PC-3 (cell line): ENCODE results near the gene ALG14. TPM values are rescaled to one million over a fixed set of nuclear protein-coding genes. Genes with fewer than 3 reads are reported as not detected.

Experiments
- ATAC-seq: fragments of 200-7000 bp; cut with Tn5 transposase; 2 replicates; pipeline ENCODE4 v1.9.1; 2020; ENCODE audit warnings: mild to moderate bottlenecking, moderate library complexity
- BruUV-seq: library from RNA; stranded (reverse); fragments of 400-500 nt; replicated peaks from 2 replicates; lab custom pipeline; 2021; lab: Mats Ljungman, UMichigan
- CTCF ChIA-PET: fragments of 300-600 bp; sonication (Branson Sonifier 250); formaldehyde crosslinking; loops from one replicate; lab custom pipeline; 2022; ENCODE audit warnings: antibody characterized with exemption; lab: Charles Lee
- POLR2A ChIA-PET: fragments of 300-600 bp; sonication (Branson Sonifier 250); formaldehyde crosslinking; loops from one replicate; lab custom pipeline; 2022; ENCODE audit warnings: antibody characterized with exemption; ENCODE audit not compliant: unreplicated experiment; lab: Charles Lee
- DNase-seq: peaks from one replicate; pipeline ENCODE4 v3.0.0-alpha.2; 2015
- H2AFZ ChIP-seq: fragments of 300-600 bp; sonication (generic); 2 replicates; pipeline ENCODE4 v1.6.0; 2016; ENCODE audit warnings: antibody characterized with exemption, low read length
- H3F3A ChIP-seq: fragments of 300-600 bp; sonication (generic); one replicate; pipeline ENCODE4 v1.6.0; 2017; ENCODE audit warnings: antibody characterized with exemption, low read length, control low read depth, mild to moderate bottlenecking; ENCODE audit not compliant: unreplicated experiment
- H3K27ac ChIP-seq: fragments of 300-600 bp; sonication (generic); 2 replicates; pipeline ENCODE4 v1.5.1; 2016; ENCODE audit warnings: mild to moderate bottlenecking, low read length
- H3K27me3 ChIP-seq: fragments of 300-600 bp; sonication (generic); 2 replicates; pipeline ENCODE4 v1.6.1; 2016; ENCODE audit warnings: low read length, mixed read lengths
- H3K36me3 ChIP-seq: fragments of 300-600 bp; sonication (generic); 2 replicates; pipeline ENCODE4 v1.6.1; 2016; ENCODE audit warnings: low read depth, mixed run types, low read length, mixed read lengths
- H3K4me1 ChIP-seq: fragments of 300-600 bp; sonication (generic); 2 replicates; pipeline ENCODE4 v1.5.1; 2016; ENCODE audit warnings: low read length; ENCODE audit not compliant: insufficient read depth
- H3K4me2 ChIP-seq: fragments of 300-600 bp; sonication (generic); 2 replicates; pipeline ENCODE4 v1.6.0; 2016; ENCODE audit warnings: low read length
- H3K4me3 ChIP-seq: fragments of 300-600 bp; sonication (generic); 2 replicates; pipeline ENCODE4 v1.5.1; 2016; ENCODE audit warnings: mild to moderate bottlenecking, low read length, mixed read lengths
- H3K79me2 ChIP-seq: fragments of 300-600 bp; sonication (generic); 2 replicates; pipeline ENCODE4 v1.6.1; 2017; ENCODE audit warnings: low read length, mixed read lengths
- H3K9ac ChIP-seq: fragments of 300-600 bp; sonication (generic); 2 replicates; pipeline ENCODE4 v1.6.0; 2016; ENCODE audit warnings: mild to moderate bottlenecking, low read length
- H3K9me2 ChIP-seq: fragments of 300-600 bp; sonication (generic); replicated peaks from 2 replicates; pipeline ENCODE4 v1.6.1; 2016; ENCODE audit warnings: mixed run types, low read length, mixed read lengths
- H3K9me3 ChIP-seq: fragments of 300-600 bp; sonication (generic); 2 replicates; pipeline ENCODE4 v1.6.1; 2016; ENCODE audit warnings: low read length, mixed read lengths
- H4K20me1 ChIP-seq: fragments of 300-600 bp; sonication (generic); 2 replicates; pipeline ENCODE4 v1.6.1; 2016; ENCODE audit warnings: low read length, mixed read lengths
- EZH2 ChIP-seq: fragments of 300-600 bp; sonication (generic); IDR thresholded peaks from one replicate; pipeline ENCODE4 v1.6.1; 2017; ENCODE audit warnings: antibody characterized with exemption, mild to moderate bottlenecking, low read length; ENCODE audit not compliant: unreplicated experiment
- EZH2phosphoT487 ChIP-seq: fragments of 300-600 bp; sonication (generic); IDR thresholded peaks from 2 replicates; pipeline ENCODE4 v1.6.1; 2018; ENCODE audit warnings: mild to moderate bottlenecking, antibody characterized with exemption, low read length, borderline replicate concordance
- intact Hi-C: fragments of 100-400 bp; cut with micrococcal nuclease; formaldehyde crosslinking; loops from 2 replicates; pipeline ENCODE4 v1.9.0; 2023
- total RNA-seq: library from RNA; depleted of rRNA; stranded (reverse); fragments of >200 nt; gene quantifications from 2 replicates; pipeline ENCODE4 v1.2.3, GENCODE V29; 2014
- TF ChIP-seq, protein P1 (sequence below): fragments of 300-600 bp; sonication (generic); conservative IDR thresholded peaks from 2 replicates; pipeline ENCODE4 v1.5.1; 2017; ENCODE audit warnings: antibody characterized with exemption, low read depth, mild to moderate bottlenecking, low read length

Gene ALG14
- total RNA-seq, 1 experiment from 2014 or later = 3.4 TPM

DNA sequence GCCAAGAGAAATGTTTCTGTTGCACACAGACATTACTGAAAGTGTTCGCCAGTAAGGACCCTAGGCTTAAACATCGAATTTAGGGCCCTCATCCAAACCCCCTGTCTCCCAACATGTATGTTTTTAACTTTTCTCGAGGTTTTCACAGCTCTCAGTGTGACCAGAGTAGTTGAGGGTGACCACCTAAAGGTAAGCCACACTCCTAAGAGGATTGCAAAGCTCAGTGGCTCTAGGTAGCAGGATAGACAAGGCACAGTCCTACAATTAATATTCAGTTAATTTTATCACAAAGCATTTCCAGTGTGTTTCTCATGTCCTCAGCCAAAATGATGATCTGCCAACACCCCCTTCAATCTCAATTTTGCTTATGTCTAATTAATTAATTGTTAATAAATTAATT lies 695 bp upstream of the ALG14 start:
- Histone ChIP-seq H3K79me2 (0 out of 2 replicates have a peak, but pooled peaks cover 6% of the 10 kb centered on the region), H3K36me3 (no peaks in the 10 kb centered on the region), H3K9me2 (no peaks in the 10 kb centered on the region), H4K20me1 (no peaks in the 10 kb centered on the region), H3K9ac (peak overlapping the region; percentile 90), H3K27me3 (no peaks in the 10 kb centered on the region), H3K9me3 (no peaks in the 10 kb centered on the region), H3K27ac (peak overlapping the region; percentile 78; the same call in 1 of the 2 replicates), H3K4me3 (peak overlapping the region; percentile 91), H3K4me2 (peak overlapping the region; percentile 93), H2AFZ (peak overlapping the region; percentile 97), H3K4me1 (peaks cover 16% of the 10 kb centered on the region), H3F3A (no peaks in the 10 kb centered on the region)
- no peak for ATAC-seq
- BruUV-seq = no TSS peak
- no peak for DNase-seq
- CTCF ChIA-PET = interaction anchor here (1.4 to 1.6 kb wide), 2 partner anchors 11 to 161 kb away, joined by 7 to 20 read pairs; partner anchors contain the start of gene RWDD3
- no peak for TF ChIP-seq EZH2phosphoT487
- no peak for TF ChIP-seq EZH2
- TF ChIP-seq, protein P1, sequence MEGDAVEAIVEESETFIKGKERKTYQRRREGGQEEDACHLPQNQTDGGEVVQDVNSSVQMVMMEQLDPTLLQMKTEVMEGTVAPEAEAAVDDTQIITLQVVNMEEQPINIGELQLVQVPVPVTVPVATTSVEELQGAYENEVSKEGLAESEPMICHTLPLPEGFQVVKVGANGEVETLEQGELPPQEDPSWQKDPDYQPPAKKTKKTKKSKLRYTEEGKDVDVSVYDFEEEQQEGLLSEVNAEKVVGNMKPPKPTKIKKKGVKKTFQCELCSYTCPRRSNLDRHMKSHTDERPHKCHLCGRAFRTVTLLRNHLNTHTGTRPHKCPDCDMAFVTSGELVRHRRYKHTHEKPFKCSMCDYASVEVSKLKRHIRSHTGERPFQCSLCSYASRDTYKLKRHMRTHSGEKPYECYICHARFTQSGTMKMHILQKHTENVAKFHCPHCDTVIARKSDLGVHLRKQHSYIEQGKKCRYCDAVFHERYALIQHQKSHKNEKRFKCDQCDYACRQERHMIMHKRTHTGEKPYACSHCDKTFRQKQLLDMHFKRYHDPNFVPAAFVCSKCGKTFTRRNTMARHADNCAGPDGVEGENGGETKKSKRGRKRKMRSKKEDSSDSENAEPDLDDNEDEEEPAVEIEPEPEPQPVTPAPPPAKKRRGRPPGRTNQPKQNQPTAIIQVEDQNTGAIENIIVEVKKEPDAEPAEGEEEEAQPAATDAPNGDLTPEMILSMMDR = no peak
- intact Hi-C loops = loop anchor here (1.0 to 2.0 kb wide), 3 partner anchors 11 to 160 kb away; partner anchors contain the start of gene TLCD4
- POLR2A ChIA-PET = interaction anchor here (0.6 to 1.4 kb wide), 4 partner anchors 43 to 215 kb away, joined by 3 to 33 read pairs (median 6); partner anchors contain the start of gene RWDD3

DNA sequence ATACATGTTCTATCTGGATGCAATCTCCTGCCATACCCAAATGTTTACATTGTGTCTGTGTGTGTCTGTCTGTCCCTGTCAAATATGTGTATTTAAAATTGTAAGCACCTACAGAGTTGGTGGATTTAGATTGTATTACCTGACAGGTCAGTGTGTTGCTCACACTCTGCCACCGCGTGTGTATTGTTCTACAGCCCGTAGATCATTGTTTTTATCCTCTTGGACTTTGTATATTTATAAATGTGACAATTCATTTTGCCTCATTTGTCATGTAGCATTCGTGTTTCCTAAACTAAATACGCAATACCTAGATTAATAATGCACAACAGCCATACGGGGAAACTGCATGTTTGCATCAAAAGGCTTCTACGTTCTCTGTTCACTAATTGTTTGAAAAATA lies 634 bp downstream of the ALG14 start:
- H3K27me3 ChIP-seq = no peaks in the 10 kb centered on the region
- no peak for DNase-seq
- H3K36me3 ChIP-seq = no peaks in the 10 kb centered on the region
- intact Hi-C loops = loop anchor here (1.0 to 2.0 kb wide), 2 partner anchors 24 to 45 kb away; partner anchors contain the start of gene TLCD4
- peak overlapping the region; percentile 91 for H3K4me3 ChIP-seq
- TSS peak; percentile 79 for BruUV-seq
- H3K79me2 ChIP-seq = 0 out of 2 replicates have a peak, but pooled peaks cover 6% of the 10 kb centered on the region
- ATAC-seq = no peak
- POLR2A ChIA-PET = interaction anchor here (0.7 kb wide), 1 partner anchor 208 kb away, joined by 3 read pairs; no protein-coding TSS in a partner anchor
- no peaks in the 10 kb centered on the region for H4K20me1 ChIP-seq
- H3K9me2 ChIP-seq = no peaks in the 10 kb centered on the region
- peak overlapping the region; percentile 93 for H3K4me2 ChIP-seq
- peaks cover 16% of the 10 kb centered on the region for H3K4me1 ChIP-seq
- peak overlapping the region; percentile 90 for H3K9ac ChIP-seq
- peak overlapping the region; percentile 97 for H2AFZ ChIP-seq
- no peak for TF ChIP-seq EZH2phosphoT487
- no peaks in the 10 kb centered on the region for H3F3A ChIP-seq
- H3K9me3 ChIP-seq = no peaks in the 10 kb centered on the region
- CTCF ChIA-PET = interaction anchor here (0.6 to 1.4 kb wide), 2 partner anchors 12 to 162 kb away, joined by 3 to 7 read pairs; no protein-coding TSS in a partner anchor
- H3K27ac ChIP-seq = peak overlapping the region; percentile 78

DNA sequence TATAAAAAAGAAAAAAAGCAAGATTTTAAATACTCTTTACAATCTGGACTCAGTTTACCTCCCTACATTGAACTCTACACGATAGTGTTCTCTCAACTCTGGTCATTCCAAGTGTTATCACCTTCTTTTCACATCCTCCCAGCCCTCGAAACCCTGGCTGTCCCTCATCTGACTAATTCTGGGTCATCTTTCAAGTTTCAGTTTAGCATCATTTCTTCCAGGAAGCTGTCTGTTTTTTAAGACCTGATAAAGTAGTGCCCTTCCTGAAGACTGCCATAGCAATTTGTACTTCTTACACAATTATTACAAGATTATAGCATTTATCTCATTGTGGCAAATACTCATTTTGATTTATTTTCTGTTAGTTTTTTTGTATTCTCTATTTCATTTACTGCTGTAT lies 1.2 kb downstream of the ALG14 start:
- intact Hi-C loops = no loop called here
- Histone ChIP-seq H3K9me3 (no peaks in the 10 kb centered on the region), H4K20me1 (no peaks in the 10 kb centered on the region), H3K4me3 (peak overlapping the region; percentile 91), H3F3A (no peaks in the 10 kb centered on the region), H3K36me3 (no peaks in the 10 kb centered on the region), H2AFZ (peak overlapping the region; percentile 97), H3K4me2 (peak overlapping the region; percentile 93), H3K27me3 (no peaks in the 10 kb centered on the region), H3K9ac (peak overlapping the region; percentile 90), H3K9me2 (no peaks in the 10 kb centered on the region), H3K27ac (no peak overlapping the region), H3K79me2 (0 out of 2 replicates have a peak, but pooled peaks cover 6% of the 10 kb centered on the region), H3K4me1 (peaks cover 16% of the 10 kb centered on the region)
- POLR2A ChIA-PET = no interaction called here
- BruUV-seq = no TSS peak
- CTCF ChIA-PET = interaction anchor here (0.6 kb wide), 1 partner anchor 162 kb away, joined by 3 read pairs; no protein-coding TSS in a partner anchor
- TF ChIP-seq EZH2phosphoT487 (no peak), EZH2 (no peak)
- TF ChIP-seq, protein P1 = no peak
- peak; percentile 21 for DNase-seq
- ATAC-seq = no peak
